Measurements from ENCODE around the gene HACD2. TPM values are rescaled to one million over a fixed set of nuclear protein-coding genes. Genes with fewer than 3 reads are reported as not detected.
"Not testable (repeated sequence)": the region's sequence is repeated elsewhere in the genome, so short reads cannot be mapped to it uniquely, and the experiment has no call there.

HACD2 gene
- total RNA-seq, 1 experiment from 2014 or later: 38.9 TPM

DNA sequence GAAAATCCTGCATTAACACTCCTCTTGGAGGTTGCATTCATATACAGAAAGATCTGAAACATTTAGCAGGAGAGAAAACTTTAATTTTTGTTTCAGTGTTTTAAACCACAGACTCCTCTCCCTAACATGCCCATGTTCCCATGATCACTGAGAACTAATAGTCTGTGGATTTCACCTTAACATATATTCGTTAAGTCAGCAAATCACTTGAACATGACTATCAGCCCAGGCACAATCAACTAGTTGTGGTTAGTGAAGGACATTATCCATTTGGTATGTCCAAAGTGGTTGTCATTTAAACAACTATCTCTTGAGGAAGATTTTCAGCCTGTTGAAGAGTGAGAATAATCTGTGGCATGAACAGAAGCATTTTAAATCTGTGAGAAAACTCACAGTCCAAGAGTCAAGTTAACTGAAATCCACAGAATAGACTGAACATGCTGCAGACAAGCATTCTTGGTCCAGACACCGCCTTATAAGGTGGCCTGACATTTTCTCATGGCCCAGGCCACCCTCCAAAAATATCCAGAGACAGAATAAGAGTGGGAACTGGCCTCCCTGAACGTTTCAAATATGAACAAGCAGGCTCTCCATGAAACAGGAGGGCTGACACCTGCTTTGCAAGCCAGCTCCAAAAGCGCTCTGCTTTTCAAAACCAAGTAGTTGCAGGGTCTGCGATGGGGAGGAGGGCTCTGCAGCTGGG, 96.1 kb downstream of the HACD2 start:
- H3K4me3 ChIP-seq: no peak overlapping the region
- no peaks in the 10 kb centered on the region for H3K27me3 ChIP-seq (replicated peaks)
- 0 out of 2 replicates have a peak, but pooled peaks cover 2% of the 10 kb centered on the region for H3K36me3 ChIP-seq
- H3K4me1 ChIP-seq (replicated peaks): no peaks in the 10 kb centered on the region
- H3K27ac ChIP-seq: no peak overlapping the region
- DNase-seq (ENCODE audit: low read depth in 1 of 2, low spot score in 2 of 2): no peak
- H3K9me3 ChIP-seq (replicated peaks): no peaks in the 10 kb centered on the region

DNA sequence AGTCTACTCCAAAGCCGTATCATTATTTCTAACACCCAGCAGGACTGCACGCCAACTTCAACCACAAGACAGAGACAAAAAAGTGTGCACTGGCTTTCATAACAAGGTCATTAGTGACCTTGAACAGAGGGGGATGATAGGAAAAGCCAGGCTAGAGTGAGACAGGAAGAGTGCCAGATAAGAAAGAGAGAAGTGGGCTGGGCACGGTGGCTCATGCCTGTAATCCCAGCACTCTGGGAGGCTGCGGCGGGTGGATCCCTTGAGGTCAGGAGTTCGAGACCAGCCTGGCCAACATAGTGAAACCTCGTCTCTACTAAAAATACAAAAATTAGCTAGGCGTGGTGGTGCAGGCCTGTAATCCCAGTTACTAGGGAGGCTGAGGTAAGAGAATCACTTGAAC, 97.8 kb downstream of the HACD2 start:
- not testable (repeated sequence) for H3K36me3 ChIP-seq; H3K27me3 ChIP-seq (replicated peaks); H3K4me1 ChIP-seq (replicated peaks); H3K27ac ChIP-seq; DNase-seq (ENCODE audit: low read depth in 1 of 2, low spot score in 2 of 2); H3K4me3 ChIP-seq; H3K9me3 ChIP-seq (replicated peaks)

DNA sequence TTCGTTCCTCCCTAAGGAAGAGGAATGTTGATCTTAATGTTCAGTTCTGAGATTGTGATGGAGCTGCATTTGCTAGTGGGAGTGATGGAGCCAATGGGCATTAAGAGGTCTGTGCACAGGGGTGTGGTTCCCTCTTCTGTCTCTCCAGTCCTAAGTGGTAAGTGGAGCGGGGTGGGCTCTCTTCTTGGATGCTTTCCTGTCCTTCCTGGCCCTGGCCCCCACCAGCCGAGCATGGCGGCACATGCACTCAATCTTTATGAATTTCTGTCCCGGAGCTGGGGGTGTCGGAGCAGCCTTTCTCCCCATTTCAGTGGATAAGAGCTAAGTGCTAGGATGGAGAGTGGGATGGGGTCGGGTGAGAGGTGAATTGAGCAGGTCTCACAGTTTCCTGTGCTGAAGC, 98.4 kb downstream of the HACD2 start:
- Histone ChIP-seq H3K27ac (no peak overlapping the region), H3K27me3 (replicated peaks) (no peaks in the 10 kb centered on the region), H3K4me1 (replicated peaks) (no peaks in the 10 kb centered on the region), H3K36me3 (no peaks in the 10 kb centered on the region), H3K4me3 (no peak overlapping the region), H3K9me3 (replicated peaks) (no peaks in the 10 kb centered on the region)
- no peak for DNase-seq (ENCODE audit: low read depth in 1 of 2, low spot score in 2 of 2)

DNA sequence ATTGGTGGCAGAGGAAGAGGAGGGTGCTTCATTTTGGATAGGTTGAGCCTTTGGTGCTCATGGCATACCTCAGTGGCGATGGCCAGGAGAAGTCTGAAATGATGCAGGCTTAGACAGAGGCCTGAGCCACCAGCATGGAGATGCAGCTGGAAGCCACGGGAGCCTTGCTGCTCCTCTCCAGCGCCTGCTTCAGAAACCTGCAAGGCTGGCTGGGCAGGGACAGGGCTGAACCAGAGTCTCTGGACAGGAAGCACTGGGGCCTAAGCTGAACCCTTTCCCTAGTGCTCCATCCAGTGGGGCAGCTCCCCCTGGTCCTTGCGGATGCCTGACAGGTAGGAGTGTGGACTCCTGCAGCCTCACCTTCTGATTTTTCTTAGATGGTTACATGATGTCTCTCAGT, 99.3 kb downstream of the HACD2 start:
- no peak overlapping the region for H3K4me3 ChIP-seq
- H3K27ac ChIP-seq: no peak overlapping the region
- H3K4me1 ChIP-seq (replicated peaks): no peaks in the 10 kb centered on the region
- no peaks in the 10 kb centered on the region for H3K36me3 ChIP-seq
- no peaks in the 10 kb centered on the region for H3K27me3 ChIP-seq (replicated peaks)
- DNase-seq (ENCODE audit: low read depth in 1 of 2, low spot score in 2 of 2): no peak
- no peaks in the 10 kb centered on the region for H3K9me3 ChIP-seq (replicated peaks)

DNA sequence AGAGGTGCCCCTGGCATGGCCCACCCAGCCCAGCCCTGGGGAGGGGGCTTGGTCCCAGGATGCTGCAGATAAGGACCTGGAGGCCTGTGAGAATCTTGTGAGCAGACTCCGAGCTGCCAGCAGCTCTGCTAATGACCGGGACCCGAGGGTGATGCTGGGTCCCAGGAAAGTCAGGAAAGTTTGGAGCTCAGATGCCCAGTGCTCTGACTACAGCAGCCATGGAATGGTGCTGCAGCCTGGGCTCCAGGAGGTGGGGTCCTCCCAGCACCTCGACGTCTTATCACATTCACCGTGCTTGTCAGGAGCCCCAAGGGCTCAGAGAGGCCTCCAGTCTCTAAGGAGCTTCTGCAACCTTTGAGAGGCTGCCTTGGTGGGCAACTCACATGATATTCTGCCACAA, 101.7 kb downstream of the HACD2 start:
- Histone ChIP-seq H3K4me1 (replicated peaks) (no peaks in the 10 kb centered on the region), H3K27me3 (replicated peaks) (0 out of 2 replicates have a peak, but pooled peaks cover 2% of the 10 kb centered on the region), H3K36me3 (no peaks in the 10 kb centered on the region), H3K27ac (no peak overlapping the region), H3K4me3 (no peak overlapping the region), H3K9me3 (replicated peaks) (no peaks in the 10 kb centered on the region)
- no peak for DNase-seq (ENCODE audit: low read depth in 1 of 2, low spot score in 2 of 2)

DNA sequence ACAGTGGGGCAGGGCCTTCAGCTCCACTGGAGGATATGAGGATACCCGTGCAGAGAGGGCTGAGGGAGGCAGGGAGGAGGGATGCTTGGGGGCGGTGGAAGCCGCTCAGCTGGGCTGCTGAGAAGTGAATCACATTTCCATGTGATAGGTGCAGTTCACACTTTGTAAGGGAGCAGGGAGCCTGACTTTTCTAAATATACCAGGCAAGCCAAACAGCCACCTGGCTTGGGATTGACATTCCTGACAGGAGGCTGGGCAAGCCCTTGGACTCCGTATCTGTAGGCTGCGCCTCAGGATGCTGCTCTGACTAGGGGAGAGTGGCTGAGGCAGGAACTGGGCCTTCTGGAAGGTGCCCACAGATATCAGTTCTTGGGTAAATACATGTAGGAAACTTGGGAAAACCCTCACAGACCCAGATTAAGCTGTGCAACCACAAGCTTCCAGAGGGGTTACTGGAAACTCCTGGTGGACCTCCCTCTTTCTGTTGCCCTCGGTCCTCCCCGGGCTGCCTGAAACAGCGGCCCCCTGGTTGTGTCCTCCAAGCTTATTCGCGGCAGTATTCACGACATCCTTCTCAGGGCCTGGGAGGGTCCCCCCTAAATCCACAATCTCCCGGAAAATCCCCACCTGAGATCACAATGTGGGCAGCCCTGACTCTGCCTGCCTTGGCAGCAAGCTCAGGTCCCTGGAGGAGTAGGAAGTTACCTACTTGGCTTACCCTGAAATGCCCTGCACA, 103.0 kb downstream of the HACD2 start:
- no peak overlapping the region for H3K27ac ChIP-seq
- 0 out of 2 replicates have a peak, but pooled peaks cover 2% of the 10 kb centered on the region for H3K27me3 ChIP-seq (replicated peaks)
- H3K4me3 ChIP-seq: no peak overlapping the region
- no peaks in the 10 kb centered on the region for H3K36me3 ChIP-seq
- DNase-seq (ENCODE audit: low read depth in 1 of 2, low spot score in 2 of 2): no peak
- H3K9me3 ChIP-seq (replicated peaks): no peaks in the 10 kb centered on the region
- H3K4me1 ChIP-seq (replicated peaks): no peaks in the 10 kb centered on the region

DNA sequence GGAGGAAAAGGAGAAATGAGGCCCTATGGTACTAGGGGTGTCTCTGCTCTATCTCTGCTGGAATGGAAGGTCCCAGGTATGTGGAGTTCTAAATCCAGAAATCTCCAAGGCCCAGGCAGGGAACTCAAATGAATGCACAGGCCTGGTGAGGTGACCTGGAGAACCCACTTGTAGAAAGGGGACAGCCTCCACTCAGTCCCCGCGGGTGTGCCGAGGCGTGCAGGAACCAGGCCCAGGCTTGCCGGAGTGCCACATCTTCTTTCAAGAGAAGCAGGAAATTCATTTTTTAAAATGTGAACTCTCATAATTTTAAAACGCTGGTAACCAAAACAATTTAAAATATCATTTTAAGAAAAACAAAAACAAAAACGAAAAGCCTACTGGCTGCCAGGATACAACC, 103.8 kb downstream of the HACD2 start:
- H3K4me1 ChIP-seq (replicated peaks): no peaks in the 10 kb centered on the region
- DNase-seq (ENCODE audit: low read depth in 1 of 2, low spot score in 2 of 2): no peak
- no peak overlapping the region for H3K4me3 ChIP-seq
- no peaks in the 10 kb centered on the region for H3K9me3 ChIP-seq (replicated peaks)
- no peaks in the 10 kb centered on the region for H3K36me3 ChIP-seq
- no peak overlapping the region for H3K27ac ChIP-seq
- H3K27me3 ChIP-seq (replicated peaks): 0 out of 2 replicates have a peak, but pooled peaks cover 2% of the 10 kb centered on the region

DNA sequence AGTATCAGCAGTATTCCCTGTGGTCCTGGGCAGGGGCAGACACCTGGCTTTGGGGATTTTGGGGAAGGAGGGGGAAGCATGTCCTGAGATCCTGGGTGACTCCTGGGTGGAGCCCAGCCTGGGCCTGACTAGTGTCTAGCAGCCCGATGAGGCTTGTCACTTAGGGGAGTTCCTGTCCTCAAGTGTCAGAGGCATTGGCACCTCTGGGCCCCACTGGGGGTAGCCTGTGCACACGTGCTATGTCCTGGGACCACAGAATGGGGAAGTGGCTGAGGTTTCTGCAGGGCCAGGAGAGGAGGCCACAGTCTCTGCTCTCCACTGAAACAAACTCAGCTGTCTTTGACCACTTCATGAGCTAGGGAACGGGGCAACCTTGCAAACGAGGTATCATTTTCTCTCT, 104.4 kb downstream of the HACD2 start:
- H3K4me1 ChIP-seq (replicated peaks): no peaks in the 10 kb centered on the region
- no peak overlapping the region for H3K4me3 ChIP-seq
- H3K27me3 ChIP-seq (replicated peaks): peaks cover 3% of the 10 kb centered on the region; the same call in 1 of the 2 replicates
- no peak for DNase-seq (ENCODE audit: low read depth in 1 of 2, low spot score in 2 of 2)
- H3K9me3 ChIP-seq (replicated peaks): no peaks in the 10 kb centered on the region
- no peaks in the 10 kb centered on the region for H3K36me3 ChIP-seq
- H3K27ac ChIP-seq: no peak overlapping the region

DNA sequence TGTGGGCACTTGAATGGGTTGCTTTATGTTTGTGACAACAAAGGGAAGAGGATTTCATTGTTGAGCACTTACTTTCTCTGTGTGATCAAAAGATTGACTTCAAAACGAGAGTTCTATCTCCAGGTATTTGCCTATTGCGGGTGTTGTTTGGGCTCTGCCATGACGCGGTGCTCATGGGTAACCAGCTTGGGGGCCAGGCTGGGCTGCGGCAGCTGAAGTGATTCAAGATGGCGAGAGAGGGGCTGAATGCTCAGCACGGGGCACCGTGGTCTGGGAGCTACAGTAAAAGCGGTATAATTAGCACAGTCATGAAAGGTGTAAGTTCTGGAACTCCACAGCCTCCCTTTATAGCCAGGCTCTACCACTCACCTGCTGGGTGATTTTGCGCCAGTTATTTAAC, 105.0 kb downstream of the HACD2 start:
- Histone ChIP-seq H3K4me1 (replicated peaks) (no peaks in the 10 kb centered on the region), H3K36me3 (no peaks in the 10 kb centered on the region), H3K4me3 (no peak overlapping the region), H3K27me3 (replicated peaks) (peaks cover 8% of the 10 kb centered on the region), H3K27ac (no peak overlapping the region), H3K9me3 (replicated peaks) (no peaks in the 10 kb centered on the region)
- no peak for DNase-seq (ENCODE audit: low read depth in 1 of 2, low spot score in 2 of 2)

DNA sequence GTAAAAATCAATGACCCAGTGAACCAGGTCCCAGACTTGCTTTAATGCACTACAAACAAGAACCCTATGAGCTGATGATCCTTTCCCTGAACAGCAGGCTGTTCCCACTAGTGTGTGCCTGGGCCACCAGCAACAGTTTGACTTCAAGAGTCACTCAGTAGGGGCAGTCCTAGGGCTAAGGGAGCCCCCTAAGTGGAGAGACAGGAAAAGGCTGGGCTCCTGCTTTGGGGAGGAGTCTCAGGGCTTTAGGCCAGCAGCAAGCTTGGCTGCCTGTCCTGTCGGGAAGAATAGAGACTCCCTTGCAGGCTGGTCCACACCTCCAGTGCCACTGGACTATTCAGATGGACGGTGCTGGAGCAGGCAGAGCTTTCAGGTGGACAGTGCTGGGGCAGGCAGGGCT, 106.5 kb downstream of the HACD2 start:
- peaks cover 18% of the 10 kb centered on the region for H3K27me3 ChIP-seq (replicated peaks)
- H3K4me1 ChIP-seq (replicated peaks): no peaks in the 10 kb centered on the region
- H3K27ac ChIP-seq: no peak overlapping the region
- no peaks in the 10 kb centered on the region for H3K9me3 ChIP-seq (replicated peaks)
- no peaks in the 10 kb centered on the region for H3K36me3 ChIP-seq
- no peak for DNase-seq (ENCODE audit: low read depth in 1 of 2, low spot score in 2 of 2)
- H3K4me3 ChIP-seq: no peak overlapping the region

DNA sequence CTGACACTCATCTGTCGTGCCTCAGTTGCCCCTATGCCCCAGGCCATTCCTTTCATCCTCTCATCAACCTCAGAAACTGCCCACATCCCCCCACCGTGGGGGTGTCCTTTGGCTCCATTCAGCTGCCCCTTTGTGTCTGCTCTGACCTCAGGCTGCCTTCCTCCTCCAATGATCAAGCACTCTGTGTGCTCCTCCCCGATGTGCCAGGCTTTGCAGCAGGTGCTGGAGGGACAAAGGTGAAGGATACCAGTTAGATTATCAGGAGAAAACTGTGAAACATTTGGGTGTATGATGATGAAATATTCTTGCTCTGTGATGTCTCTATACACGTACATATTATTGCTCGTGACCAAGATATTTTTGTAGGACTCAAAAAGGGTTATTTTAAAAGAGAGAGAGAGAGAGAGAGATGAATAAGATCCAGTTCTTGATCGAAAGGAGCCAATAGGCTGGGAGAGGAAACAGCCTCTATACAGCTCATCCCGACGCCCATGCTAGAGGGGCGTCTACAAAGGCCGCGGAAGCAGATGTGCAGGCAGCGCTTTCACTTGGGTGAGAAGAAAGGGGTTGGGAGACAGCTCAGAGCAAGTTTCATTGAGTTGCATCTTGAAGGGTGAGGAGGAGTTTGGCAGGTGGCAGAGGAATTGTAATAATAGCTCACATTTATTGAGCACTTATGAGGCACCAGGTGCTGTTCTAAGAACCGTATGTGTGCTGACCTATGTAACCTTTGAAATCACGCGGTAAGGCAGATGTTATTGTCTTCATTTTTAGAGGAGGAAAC, 107.7 kb downstream of the HACD2 start:
- no peak overlapping the region for H3K27ac ChIP-seq
- H3K9me3 ChIP-seq (replicated peaks): no peaks in the 10 kb centered on the region
- no peak for DNase-seq (ENCODE audit: low read depth in 1 of 2, low spot score in 2 of 2)
- H3K4me1 ChIP-seq (replicated peaks): no peaks in the 10 kb centered on the region
- H3K4me3 ChIP-seq: no peak overlapping the region
- peaks cover 18% of the 10 kb centered on the region for H3K27me3 ChIP-seq (replicated peaks)
- H3K36me3 ChIP-seq: no peaks in the 10 kb centered on the region

DNA sequence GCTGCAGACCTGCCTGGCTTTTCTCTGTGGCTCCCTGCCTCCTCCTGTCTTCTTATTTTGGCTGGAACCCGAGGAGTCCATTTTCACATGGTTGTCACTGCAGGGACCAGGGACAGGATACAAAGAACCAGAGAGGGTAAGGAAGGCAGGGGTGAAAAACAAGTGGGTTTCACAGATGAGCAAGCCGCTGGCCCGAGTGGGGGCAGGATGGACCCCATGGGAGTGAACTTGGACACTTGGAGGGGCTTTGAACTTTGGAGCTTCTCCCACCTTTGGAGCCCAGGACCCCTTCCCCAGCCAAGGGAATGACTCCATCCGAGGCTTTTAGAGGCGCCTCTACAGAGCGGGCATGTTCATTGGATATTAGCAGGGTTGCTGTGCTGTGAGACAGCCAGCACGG, 109.1 kb downstream of the HACD2 start:
- no peaks in the 10 kb centered on the region for H3K36me3 ChIP-seq
- H3K4me1 ChIP-seq (replicated peaks): no peaks in the 10 kb centered on the region
- H3K4me3 ChIP-seq: no peak overlapping the region
- H3K27me3 ChIP-seq (replicated peaks): peaks cover 18% of the 10 kb centered on the region
- no peak for DNase-seq (ENCODE audit: low read depth in 1 of 2, low spot score in 2 of 2)
- no peak overlapping the region for H3K27ac ChIP-seq
- no peaks in the 10 kb centered on the region for H3K9me3 ChIP-seq (replicated peaks)

DNA sequence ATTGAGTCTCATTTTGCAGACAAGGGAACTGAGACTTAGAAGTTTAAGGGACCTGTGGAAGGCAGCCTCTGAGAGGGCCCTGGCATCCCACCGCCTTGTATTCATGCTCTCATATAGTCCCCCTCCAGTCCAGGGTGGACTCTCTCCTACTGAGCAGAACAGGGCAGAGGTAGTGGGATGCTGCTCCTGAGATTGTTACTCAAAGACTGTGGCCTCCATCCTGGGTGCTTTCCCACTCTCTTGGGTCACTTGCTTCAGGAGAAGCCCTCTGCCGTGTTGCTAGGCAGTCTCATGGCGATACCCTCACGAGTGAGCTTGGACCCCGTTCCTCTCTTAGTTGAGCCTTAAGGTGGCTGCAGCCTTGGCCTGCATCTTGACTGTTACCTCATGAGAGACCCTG, 113.7 kb downstream of the HACD2 start:
- H3K27me3 ChIP-seq (replicated peaks): peaks cover 26% of the 10 kb centered on the region

More for the DNA sequence above, 113.7 kb downstream of the HACD2 start:
- no peak overlapping the region for H3K4me3 ChIP-seq
- H3K36me3 ChIP-seq: no peaks in the 10 kb centered on the region
- DNase-seq (ENCODE audit: low read depth in 1 of 2, low spot score in 2 of 2): no peak
- no peaks in the 10 kb centered on the region for H3K4me1 ChIP-seq (replicated peaks)
- H3K9me3 ChIP-seq (replicated peaks): no peaks in the 10 kb centered on the region
- no peak overlapping the region for H3K27ac ChIP-seq

All from SJSA1 (cell line).